ENCODE data around the gene SNRNP25.

SNRNP25 gene

DNA sequence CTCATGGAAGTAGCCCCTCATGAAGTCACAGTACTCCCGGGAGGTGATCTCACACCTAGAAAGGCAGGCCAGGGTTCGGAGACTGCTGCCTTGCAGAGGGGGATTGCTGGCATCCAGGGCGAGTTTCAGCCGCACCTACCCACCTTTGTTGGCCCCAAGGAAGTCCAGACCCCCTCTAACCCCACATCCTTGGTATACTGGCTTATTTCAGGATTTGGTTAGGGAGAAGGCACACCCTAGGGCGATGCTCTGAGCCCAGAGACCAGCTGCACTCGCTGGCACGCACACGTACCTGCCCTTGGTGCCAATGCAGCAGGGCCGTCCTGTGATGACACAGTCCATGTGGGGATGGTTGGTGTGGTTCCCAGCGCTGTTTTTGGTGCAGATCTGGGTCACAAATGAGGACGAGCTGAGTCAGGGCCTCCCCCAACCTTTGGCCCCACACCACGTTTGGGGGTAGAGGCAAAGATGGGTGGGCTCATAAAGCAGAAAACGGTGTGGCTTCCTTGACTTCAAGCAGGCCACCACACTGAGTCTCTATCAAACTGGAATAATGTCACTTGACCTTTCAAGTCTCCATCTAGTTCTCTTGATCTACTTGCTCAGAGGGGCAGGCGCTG, 5.9 kb downstream of the SNRNP25 start:
- no peak for DNase-seq
- H3K4me1 ChIP-seq (ENCODE audit: low read length) = no peaks in the 10 kb centered on the region
- no peaks in the 10 kb centered on the region for H3K27me3 ChIP-seq (replicated peaks; ENCODE audit: insufficient read depth, low read length)
- peaks cover 10% of the 10 kb centered on the region for H3K79me2 ChIP-seq (ENCODE audit: low read length)
- no peak overlapping the region for H3K4me2 ChIP-seq (ENCODE audit: low read depth, low read length)
- no peak overlapping the region for H2AFZ ChIP-seq (ENCODE audit: low read length)
- H4K20me1 ChIP-seq (ENCODE audit: insufficient read depth, low read length) = no peaks in the 10 kb centered on the region
- TF ChIP-seq, protein P1, sequence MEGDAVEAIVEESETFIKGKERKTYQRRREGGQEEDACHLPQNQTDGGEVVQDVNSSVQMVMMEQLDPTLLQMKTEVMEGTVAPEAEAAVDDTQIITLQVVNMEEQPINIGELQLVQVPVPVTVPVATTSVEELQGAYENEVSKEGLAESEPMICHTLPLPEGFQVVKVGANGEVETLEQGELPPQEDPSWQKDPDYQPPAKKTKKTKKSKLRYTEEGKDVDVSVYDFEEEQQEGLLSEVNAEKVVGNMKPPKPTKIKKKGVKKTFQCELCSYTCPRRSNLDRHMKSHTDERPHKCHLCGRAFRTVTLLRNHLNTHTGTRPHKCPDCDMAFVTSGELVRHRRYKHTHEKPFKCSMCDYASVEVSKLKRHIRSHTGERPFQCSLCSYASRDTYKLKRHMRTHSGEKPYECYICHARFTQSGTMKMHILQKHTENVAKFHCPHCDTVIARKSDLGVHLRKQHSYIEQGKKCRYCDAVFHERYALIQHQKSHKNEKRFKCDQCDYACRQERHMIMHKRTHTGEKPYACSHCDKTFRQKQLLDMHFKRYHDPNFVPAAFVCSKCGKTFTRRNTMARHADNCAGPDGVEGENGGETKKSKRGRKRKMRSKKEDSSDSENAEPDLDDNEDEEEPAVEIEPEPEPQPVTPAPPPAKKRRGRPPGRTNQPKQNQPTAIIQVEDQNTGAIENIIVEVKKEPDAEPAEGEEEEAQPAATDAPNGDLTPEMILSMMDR (IDR thresholded peaks at IDR 0.05; ENCODE audit: low read length) = no peak
- TF ChIP-seq EZH2phosphoT487 (IDR thresholded peaks at IDR 0.05; ENCODE audit: low read length) (no peak), EZH2 (optimal IDR thresholded peaks at IDR 0.05; ENCODE audit: low read depth, low read length) (no peak)
- no peaks in the 10 kb centered on the region for H3K9me3 ChIP-seq (replicated peaks; ENCODE audit: insufficient read depth, low read length)
- no peak overlapping the region for H3K27ac ChIP-seq (ENCODE audit: low read length)
- no peak overlapping the region for H3K4me3 ChIP-seq (ENCODE audit: low read length)
- no peaks in the 10 kb centered on the region for H3F3A ChIP-seq (ENCODE audit: insufficient read depth, low read length)
- H3K9ac ChIP-seq (ENCODE audit: low read length) = no peak overlapping the region
- H3K9me2 ChIP-seq (replicated peaks; ENCODE audit: insufficient read depth, low read length) = no peaks in the 10 kb centered on the region
- 0 out of 2 replicates have a peak, but pooled peaks cover 3% of the 10 kb centered on the region for H3K36me3 ChIP-seq (replicated peaks; ENCODE audit: insufficient read depth, low read length)

DNA sequence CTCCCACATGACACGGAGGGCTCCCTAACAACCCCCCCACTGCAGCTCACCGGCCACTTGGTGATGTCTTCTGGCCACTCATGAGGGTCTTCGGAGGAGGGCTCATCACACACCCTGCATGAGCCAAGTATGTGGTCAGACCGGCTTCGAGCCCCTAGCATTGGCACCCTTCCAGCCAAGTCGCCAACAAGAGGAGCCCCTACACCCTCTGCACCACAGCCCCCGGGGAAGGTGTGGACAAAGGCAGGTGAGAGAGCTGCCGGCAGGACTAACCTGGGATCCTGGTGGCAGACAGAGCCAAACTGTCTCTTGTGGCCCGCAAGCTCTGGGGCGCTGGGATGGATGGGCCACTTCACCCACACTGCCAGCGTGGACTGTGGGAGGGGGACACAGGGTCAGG, 6.5 kb downstream of the SNRNP25 start:
- no peak for DNase-seq
- Histone ChIP-seq H3K27ac (ENCODE audit: low read length) (no peak overlapping the region), H3K9me3 (replicated peaks; ENCODE audit: insufficient read depth, low read length) (no peaks in the 10 kb centered on the region), H3K9me2 (replicated peaks; ENCODE audit: insufficient read depth, low read length) (no peaks in the 10 kb centered on the region), H3K9ac (ENCODE audit: low read length) (no peak overlapping the region), H3K4me3 (ENCODE audit: low read length) (no peak overlapping the region), H3F3A (ENCODE audit: insufficient read depth, low read length) (no peaks in the 10 kb centered on the region), H3K79me2 (ENCODE audit: low read length) (peaks cover 3% of the 10 kb centered on the region; the same call in 1 of the 2 replicates), H4K20me1 (ENCODE audit: insufficient read depth, low read length) (no peaks in the 10 kb centered on the region), H3K36me3 (replicated peaks; ENCODE audit: insufficient read depth, low read length) (0 out of 2 replicates have a peak, but pooled peaks cover 3% of the 10 kb centered on the region), H3K4me1 (ENCODE audit: low read length) (no peaks in the 10 kb centered on the region), H2AFZ (ENCODE audit: low read length) (no peak overlapping the region), H3K4me2 (ENCODE audit: low read depth, low read length) (no peak overlapping the region), H3K27me3 (replicated peaks; ENCODE audit: insufficient read depth, low read length) (no peaks in the 10 kb centered on the region)
- TF ChIP-seq EZH2 (optimal IDR thresholded peaks at IDR 0.05; ENCODE audit: low read depth, low read length) = no peak
- TF ChIP-seq, protein P1 (IDR thresholded peaks at IDR 0.05; ENCODE audit: low read length) = no peak
- no peak for TF ChIP-seq EZH2phosphoT487 (IDR thresholded peaks at IDR 0.05; ENCODE audit: low read length)

DNA sequence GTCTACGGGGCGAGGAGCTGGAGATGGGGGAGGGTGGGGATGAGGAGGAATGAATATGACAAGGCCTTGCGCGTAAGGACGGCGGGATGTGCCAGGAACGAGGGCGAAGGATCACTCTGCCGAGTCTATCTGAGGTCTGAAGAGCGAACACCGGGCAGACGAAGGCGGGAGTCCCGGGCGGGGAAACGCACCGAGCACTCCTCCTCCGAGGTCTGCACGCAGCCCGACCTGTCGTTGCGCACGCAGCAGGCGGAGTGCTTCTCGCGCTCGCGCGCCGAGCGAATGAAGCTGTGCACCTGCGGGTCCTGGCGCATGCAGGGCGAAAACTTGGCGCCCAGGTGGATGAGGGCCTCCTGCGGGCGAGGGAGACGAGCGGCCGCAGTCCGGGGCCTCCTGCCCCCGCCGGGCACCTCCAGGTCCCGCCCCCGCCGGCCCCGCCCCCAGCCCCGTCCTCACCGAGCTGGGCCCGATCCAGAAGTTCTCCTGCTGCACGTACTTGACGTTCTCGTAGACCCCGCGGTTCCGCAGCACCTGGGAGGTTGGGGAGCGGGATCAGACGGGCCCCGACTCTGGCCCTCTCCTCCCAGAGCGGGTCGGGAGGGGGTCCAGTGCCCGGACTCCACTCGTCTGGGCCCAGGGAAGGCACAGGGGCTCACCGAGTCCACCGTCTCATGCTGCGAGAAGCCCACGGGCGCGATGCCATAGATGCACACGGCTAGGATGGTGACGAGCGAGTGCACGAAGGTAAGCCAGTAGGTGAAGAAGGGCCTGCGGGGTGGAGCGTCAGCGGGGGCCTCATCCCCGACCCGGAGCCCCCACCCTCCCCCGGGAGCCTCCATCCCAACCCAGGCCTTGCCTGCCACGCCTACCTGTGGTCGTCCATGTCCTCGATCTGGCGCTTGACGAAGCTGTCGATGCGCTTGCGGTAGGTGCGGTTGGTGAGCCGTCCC, 7.6 kb downstream of the SNRNP25 start:
- Histone ChIP-seq H3K27ac (ENCODE audit: low read length) (no peak overlapping the region), H3K79me2 (ENCODE audit: low read length) (no peaks in the 10 kb centered on the region), H3K4me1 (ENCODE audit: low read length) (no peaks in the 10 kb centered on the region), H3K9me3 (replicated peaks; ENCODE audit: insufficient read depth, low read length) (no peaks in the 10 kb centered on the region), H2AFZ (ENCODE audit: low read length) (no peak overlapping the region), H3F3A (ENCODE audit: insufficient read depth, low read length) (no peaks in the 10 kb centered on the region), H4K20me1 (ENCODE audit: insufficient read depth, low read length) (no peaks in the 10 kb centered on the region), H3K36me3 (replicated peaks; ENCODE audit: insufficient read depth, low read length) (0 out of 2 replicates have a peak, but pooled peaks cover 3% of the 10 kb centered on the region), H3K4me2 (ENCODE audit: low read depth, low read length) (no peak overlapping the region), H3K9ac (ENCODE audit: low read length) (no peak overlapping the region), H3K4me3 (ENCODE audit: low read length) (no peak overlapping the region), H3K9me2 (replicated peaks; ENCODE audit: insufficient read depth, low read length) (no peaks in the 10 kb centered on the region), H3K27me3 (replicated peaks; ENCODE audit: insufficient read depth, low read length) (no peaks in the 10 kb centered on the region)
- TF ChIP-seq EZH2 (optimal IDR thresholded peaks at IDR 0.05; ENCODE audit: low read depth, low read length) = no peak
- no peak for TF ChIP-seq EZH2phosphoT487 (IDR thresholded peaks at IDR 0.05; ENCODE audit: low read length)
- TF ChIP-seq, protein P1 (IDR thresholded peaks at IDR 0.05; ENCODE audit: low read length) = no peak
- DNase-seq = no peak
